Cerebellar cortex (tissue), 1 donor: ENCODE data around the gene DAB2IP.

Source experiments
- DNase-seq: peaks from one replicate; pipeline ENCODE4 v3.0.0-alpha.2; 2015; ENCODE audit warnings: low spot score

Gene DAB2IP

GRCh38 chr9:121818016-121818661 lies 166.7 kb downstream of the DAB2IP start:
- peak; percentile 75 for DNase-seq

- no peak for DNase-seq
Observed at GRCh38 chr9:121818841-121819427, 167.5 kb downstream of the DAB2IP start.

GRCh38 chr9:121819428-121820231 lies 168.2 kb downstream of the DAB2IP start:
- no peak for DNase-seq

- no peak for DNase-seq
Observed at GRCh38 chr9:121820286-121821005, 169.0 kb downstream of the DAB2IP start.

GRCh38 chr9:121821326-121821725 lies 169.9 kb downstream of the DAB2IP start:
- DNase-seq = peak; percentile 60

- DNase-seq = peak; percentile 97
Observed at GRCh38 chr9:121822093-121823085, 171.0 kb downstream of the DAB2IP start.

GRCh38 chr9:121823451-121824169 lies 172.2 kb downstream of the DAB2IP start:
- no peak for DNase-seq

- DNase-seq = no peak
Observed at GRCh38 chr9:121824651-121825030, 173.2 kb downstream of the DAB2IP start.

- no peak for DNase-seq
Observed at GRCh38 chr9:121825031-121825691, 173.7 kb downstream of the DAB2IP start.

- no peak for DNase-seq
Observed at GRCh38 chr9:121826711-121827110, 175.3 kb downstream of the DAB2IP start.

- DNase-seq = no peak
Observed at GRCh38 chr9:121827251-121827967, 176.0 kb downstream of the DAB2IP start.

GRCh38 chr9:121830441-121831140 lies 179.2 kb downstream of the DAB2IP start:
- no peak for DNase-seq

- DNase-seq = no peak
Observed at GRCh38 chr9:121831869-121832268, 180.4 kb downstream of the DAB2IP start.

- no peak for DNase-seq
Observed at GRCh38 chr9:121833061-121833460, 181.6 kb downstream of the DAB2IP start.
